Fibroblast of lung (primary cell): Measurements from ENCODE around the gene BMP6. TPM values are rescaled to one million over a fixed set of nuclear protein-coding genes. Genes with fewer than 3 reads are reported as not detected.

Experiments used
- DNase-seq, 2 donors: peaks; one replicate each; pipeline versions ENCODE4 v3.0.0 to v3.0.0-alpha.2; 2010; ENCODE audit warnings: low read depth in 2 of 2
- H2AFZ ChIP-seq: 2 replicates; pipeline ENCODE4 v1.5.1; 2012; ENCODE audit warnings: low read length, control low read depth, inconsistent platforms
- H3K27ac ChIP-seq: 2 replicates; pipeline ENCODE4 v1.5.1; 2011; ENCODE audit warnings: low read length, control low read depth; ENCODE audit not compliant: insufficient read depth
- H3K27me3 ChIP-seq: 2 replicates; pipeline ENCODE4 v1.5.1; 2011; ENCODE audit warnings: mild to moderate bottlenecking, low read length; ENCODE audit not compliant: control insufficient read depth, insufficient read depth
- H3K36me3 ChIP-seq: 2 replicates; pipeline ENCODE4 v1.5.1; 2011; ENCODE audit warnings: low read length; ENCODE audit not compliant: control insufficient read depth, insufficient read depth
- H3K4me1 ChIP-seq: 2 replicates; pipeline ENCODE4 v1.5.1; 2011; ENCODE audit warnings: low read length; ENCODE audit not compliant: control insufficient read depth, insufficient read depth; ENCODE audit errors: extremely low read depth
- H3K4me2 ChIP-seq: 2 replicates; pipeline ENCODE4 v1.5.1; 2011; ENCODE audit warnings: low read length, control low read depth; ENCODE audit not compliant: insufficient read depth; ENCODE audit errors: extremely low read depth
- H3K4me3 ChIP-seq, 4 experiments: fragments of 200-600 bp in 1 of 4; sonication (generic) in 1 of 4; replicated peaks in 1 of 4; 2 replicates each; pipeline ENCODE4 v1.5.1; 2011 to 2016; ENCODE audit warnings: low read length in 4 of 4, low read depth in 3 of 4, mild to moderate bottlenecking in 3 of 4, control low read depth in 2 of 4, inconsistent platforms in 1 of 4, mixed read lengths in 1 of 4; ENCODE audit not compliant: insufficient read depth in 1 of 4; ENCODE audit errors: control extremely low read depth in 1 of 4
- H3K79me2 ChIP-seq: 2 replicates; pipeline ENCODE4 v1.5.1; 2012; ENCODE audit warnings: mild to moderate bottlenecking, low read length, inconsistent platforms; ENCODE audit not compliant: control insufficient read depth, insufficient read depth
- H3K9ac ChIP-seq: 2 replicates; pipeline ENCODE4 v1.5.1; 2011; ENCODE audit warnings: mild to moderate bottlenecking, low read length, control low read depth; ENCODE audit not compliant: insufficient read depth
- H3K9me3 ChIP-seq: 2 replicates; pipeline ENCODE4 v1.5.1; 2012; ENCODE audit warnings: low read depth, low read length; ENCODE audit not compliant: control insufficient read depth, insufficient read depth
- H4K20me1 ChIP-seq: 2 replicates; pipeline ENCODE4 v1.5.1; 2011; ENCODE audit warnings: low read length; ENCODE audit not compliant: control insufficient read depth, insufficient read depth; ENCODE audit errors: extremely low read depth
- EZH2 ChIP-seq: IDR thresholded peaks from 2 replicates; pipeline ENCODE4 v1.5.1; 2012; ENCODE audit warnings: low read length, control low read depth, mild to moderate bottlenecking; ENCODE audit errors: missing control alignments
- polyA plus RNA-seq, 2 donors: library from polyadenylated mRNA; depleted of rRNA in 1 of 2; stranded (reverse) in 1 of 2; unstranded in 1 of 2; fragments of >200 nt; gene quantifications; 2 replicates each; pipeline ENCODE4 v1.2.1, GENCODE V29; 2011 to 2012; ENCODE audit warnings: missing spikeins in 1 of 2
- total RNA-seq: library from RNA; depleted of rRNA; stranded (reverse); fragments of >200 nt; gene quantifications from 2 replicates; pipeline ENCODE4 v1.2.1, GENCODE V29; 2014
- TF ChIP-seq, protein P1 (sequence below), 2 donors: IDR thresholded peaks in 1 of 2; conservative IDR thresholded peaks in 1 of 2; 1 replicate in 1 of 2; 2 replicates in 1 of 2; pipeline ENCODE4 v1.5.1; 2011 to 2012; ENCODE audit warnings: low read length in 2 of 2, control low read depth in 1 of 2, inconsistent platforms in 1 of 2, low read depth in 1 of 2, mild to moderate bottlenecking in 1 of 2

The BMP6 gene
- total and polyA plus RNA-seq, 2 donors (not counting 1 experiment from before 2014, with no cell fraction given) = under 0.01 to 0.20 TPM

- H3K4me3 ChIP-seq = no peak overlapping the region
- peaks cover 6% of the 10 kb centered on the region for H3K36me3 ChIP-seq
- no peaks in the 10 kb centered on the region for H3K4me1 ChIP-seq
- no peak for TF ChIP-seq EZH2
- TF ChIP-seq, protein P1, sequence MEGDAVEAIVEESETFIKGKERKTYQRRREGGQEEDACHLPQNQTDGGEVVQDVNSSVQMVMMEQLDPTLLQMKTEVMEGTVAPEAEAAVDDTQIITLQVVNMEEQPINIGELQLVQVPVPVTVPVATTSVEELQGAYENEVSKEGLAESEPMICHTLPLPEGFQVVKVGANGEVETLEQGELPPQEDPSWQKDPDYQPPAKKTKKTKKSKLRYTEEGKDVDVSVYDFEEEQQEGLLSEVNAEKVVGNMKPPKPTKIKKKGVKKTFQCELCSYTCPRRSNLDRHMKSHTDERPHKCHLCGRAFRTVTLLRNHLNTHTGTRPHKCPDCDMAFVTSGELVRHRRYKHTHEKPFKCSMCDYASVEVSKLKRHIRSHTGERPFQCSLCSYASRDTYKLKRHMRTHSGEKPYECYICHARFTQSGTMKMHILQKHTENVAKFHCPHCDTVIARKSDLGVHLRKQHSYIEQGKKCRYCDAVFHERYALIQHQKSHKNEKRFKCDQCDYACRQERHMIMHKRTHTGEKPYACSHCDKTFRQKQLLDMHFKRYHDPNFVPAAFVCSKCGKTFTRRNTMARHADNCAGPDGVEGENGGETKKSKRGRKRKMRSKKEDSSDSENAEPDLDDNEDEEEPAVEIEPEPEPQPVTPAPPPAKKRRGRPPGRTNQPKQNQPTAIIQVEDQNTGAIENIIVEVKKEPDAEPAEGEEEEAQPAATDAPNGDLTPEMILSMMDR (conservative IDR thresholded peaks at IDR 0.05 in 1 of 2, IDR thresholded peaks at IDR 0.05 in 1 of 2; ENCODE audit: low read depth in 1 of 2, low read length in 2 of 2) = no peak
- no peaks in the 10 kb centered on the region for H3K27me3 ChIP-seq
- no peak overlapping the region for H3K4me2 ChIP-seq
- H3K79me2 ChIP-seq = no peaks in the 10 kb centered on the region
- H3K9me3 ChIP-seq = no peaks in the 10 kb centered on the region
- H4K20me1 ChIP-seq = no peaks in the 10 kb centered on the region
- H3K27ac ChIP-seq = no peak overlapping the region
- H2AFZ ChIP-seq = no peak overlapping the region
- no peak overlapping the region for H3K9ac ChIP-seq
- no peak for DNase-seq
Measured at GRCh38 chr6:7893342-7893741, 167.4 kb downstream of the BMP6 start.

GRCh38 chr6:7894262-7895124 is 168.6 kb downstream of the BMP6 start:
- H3K9me3 ChIP-seq = no peaks in the 10 kb centered on the region
- peaks cover 15% of the 10 kb centered on the region for H3K36me3 ChIP-seq
- TF ChIP-seq, protein P1 (conservative IDR thresholded peaks at IDR 0.05 in 1 of 2, IDR thresholded peaks at IDR 0.05 in 1 of 2; ENCODE audit: low read depth in 1 of 2, low read length in 2 of 2) = no peak
- TF ChIP-seq EZH2 = no peak

DNA sequence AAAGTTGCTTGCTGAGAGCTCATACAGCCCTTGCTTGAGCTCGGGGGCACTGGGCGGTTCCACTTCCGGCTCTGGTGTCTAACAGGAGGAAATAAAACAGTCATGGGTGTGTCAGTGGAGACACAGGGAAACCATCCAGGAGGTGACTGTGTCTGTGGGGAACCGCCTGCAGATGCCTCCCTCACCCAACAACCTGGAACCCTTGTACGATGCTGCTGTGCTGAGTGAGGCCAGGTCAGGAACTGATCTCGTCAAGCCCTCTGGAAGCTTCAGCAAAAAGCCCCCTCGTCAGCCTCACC is 169.2 kb downstream of the BMP6 start:
- Histone ChIP-seq H4K20me1 (no peaks in the 10 kb centered on the region), H3K9me3 (no peaks in the 10 kb centered on the region), H3K79me2 (no peaks in the 10 kb centered on the region), H3K9ac (no peak overlapping the region), H3K27ac (no peak overlapping the region), H2AFZ (no peak overlapping the region), H3K27me3 (no peaks in the 10 kb centered on the region), H3K4me2 (no peak overlapping the region), H3K4me3 (no peak overlapping the region), H3K4me1 (no peaks in the 10 kb centered on the region), H3K36me3 (peaks cover 17% of the 10 kb centered on the region)
- DNase-seq = no peak
- TF ChIP-seq, protein P1 (conservative IDR thresholded peaks at IDR 0.05 in 1 of 2, IDR thresholded peaks at IDR 0.05 in 1 of 2; ENCODE audit: low read depth in 1 of 2, low read length in 2 of 2) = no peak
- no peak for TF ChIP-seq EZH2

More at GRCh38 chr6:7894262-7895124, 168.6 kb downstream of the BMP6 start:
- Histone ChIP-seq H3K4me3 (no peak overlapping the region), H3K27me3 (no peaks in the 10 kb centered on the region), H4K20me1 (no peaks in the 10 kb centered on the region), H2AFZ (no peak overlapping the region), H3K4me2 (no peak overlapping the region), H3K27ac (no peak overlapping the region), H3K9ac (no peak overlapping the region), H3K4me1 (no peaks in the 10 kb centered on the region), H3K79me2 (no peaks in the 10 kb centered on the region)
- no peak for DNase-seq
